HCT116 (cell line): ENCODE results near the gene BEST4. TPM values are rescaled to one million over a fixed set of nuclear protein-coding genes. Genes with fewer than 3 reads are reported as not detected.
A peak's percentile ranks its signal among the peaks of the same experiment; 100 is the strongest.

Experiments used
- ATAC-seq: fragments of 200-7000 bp; cut with Tn5 transposase; 2 replicates; pipeline ENCODE4 v1.9.1; 2020; ENCODE audit warnings: mild to moderate bottlenecking, moderate library complexity
- BruUV-seq: library from RNA; stranded (reverse); fragments of 400-500 nt; replicated peaks from 2 replicates; lab custom pipeline; 2021; lab: Mats Ljungman, UMichigan
- CTCF ChIA-PET: fragments of 300-600 bp; sonication (Branson Sonifier 250); formaldehyde crosslinking; loops from one replicate; lab custom pipeline; 2021; ENCODE audit warnings: antibody characterized with exemption; lab: Charles Lee
- POLR2A ChIA-PET: fragments of 300-600, 350-600 bp; sonication (Branson Sonifier 250); formaldehyde crosslinking; loops from one replicate; lab custom pipeline; 2021; ENCODE audit warnings: antibody characterized with exemption; lab: Charles Lee
- RAD21 ChIA-PET, 2 experiments: fragments of 300-600 bp; sonication (Branson Sonifier 250); formaldehyde crosslinking; loops; one replicate each; lab custom pipeline; 2023; ENCODE audit warnings: low total read pairs in 2 of 2; ENCODE audit not compliant: uncharacterized antibody in 2 of 2, unreplicated experiment in 2 of 2, low non-redundant PET in 1 of 2; lab: Charles Lee
- DNase-seq: peaks from one replicate; pipeline ENCODE4 v3.0.0-alpha.2; 2010; ENCODE audit warnings: low read depth, low spot score
- H2AFZ ChIP-seq: fragments of 200-600 bp; shearing (Covaris generic), sonication (generic); 2 replicates; pipeline ENCODE4 v1.6.1; 2017; ENCODE audit warnings: low read depth, mixed run types, mixed read lengths, antibody characterized with exemption, low read length; ENCODE audit not compliant: poor library complexity, severe bottlenecking
- H3K27ac ChIP-seq: 2 replicates; pipeline ENCODE4 v1.5.1; 2012; ENCODE audit warnings: low read depth, low read length
- H3K27me3 ChIP-seq: fragments of 200-600 bp; sonication (generic); 2 replicates; pipeline ENCODE4 v1.6.1; 2016; ENCODE audit warnings: mixed run types, low read length, mixed read lengths; ENCODE audit not compliant: insufficient read depth
- H3K36me3 ChIP-seq, 2 experiments: fragments of 200-500 bp in 1 of 2; fragments of 200-600 bp in 1 of 2; sonication (Bioruptor generic) in 1 of 2; sonication (generic) in 1 of 2; 2 replicates each; pipeline versions ENCODE4 v1.5.1 to v1.6.1; 2014 to 2016; ENCODE audit warnings: low read length in 2 of 2, inconsistent platforms in 1 of 2, mixed read lengths in 1 of 2, mixed run types in 1 of 2; ENCODE audit not compliant: insufficient read depth in 2 of 2, control insufficient read depth in 1 of 2
- H3K4me1 ChIP-seq, 2 experiments: fragments of 200-600 bp in 1 of 2; sonication (generic) in 1 of 2; 2 replicates each; pipeline versions ENCODE4 v1.5.1 to v1.6.1; 2012 to 2017; ENCODE audit warnings: low read length in 2 of 2, inconsistent platforms in 1 of 2, mild to moderate bottlenecking in 1 of 2, mixed read lengths in 1 of 2, mixed run types in 1 of 2, moderate library complexity in 1 of 2; ENCODE audit not compliant: insufficient read depth in 2 of 2, control insufficient read depth in 1 of 2
- H3K4me2 ChIP-seq: fragments of 200-600 bp; sonication (generic); 2 replicates; pipeline ENCODE4 v1.6.1; 2017; ENCODE audit warnings: mixed run types, low read length, mixed read lengths
- H3K4me3 ChIP-seq, 2 experiments: fragments of 200-600 bp in 1 of 2; sonication (generic) in 1 of 2; replicated peaks in 1 of 2; 2 replicates each; pipeline ENCODE4 v1.5.1; 2011 to 2016; ENCODE audit warnings: low read length in 2 of 2, control low read depth in 1 of 2, low read depth in 1 of 2, mild to moderate bottlenecking in 1 of 2, mixed read lengths in 1 of 2, mixed run types in 1 of 2
- H3K79me2 ChIP-seq: fragments of 200-600 bp; sonication (generic); 2 replicates; pipeline ENCODE4 v1.6.1; 2017; ENCODE audit warnings: mild to moderate bottlenecking, mixed run types, low read length, moderate library complexity, mixed read lengths; ENCODE audit not compliant: insufficient read depth
- H3K9ac ChIP-seq: fragments of 200-600 bp; sonication (generic); 2 replicates; pipeline ENCODE4 v1.6.1; 2016; ENCODE audit warnings: low read length, mixed read lengths
- H3K9me2 ChIP-seq: fragments of 200-600 bp; sonication (generic), shearing (Covaris generic); 2 replicates; pipeline ENCODE4 v1.6.1; 2017; ENCODE audit warnings: mixed run types, mild to moderate bottlenecking, moderate library complexity; ENCODE audit not compliant: insufficient read depth
- H3K9me3 ChIP-seq, 2 experiments: fragments of 200-500 bp in 1 of 2; fragments of 200-600 bp in 1 of 2; sonication (Bioruptor generic) in 1 of 2; sonication (generic) in 1 of 2; 2 replicates each; pipeline ENCODE4 v1.6.1; 2014 to 2017; ENCODE audit warnings: low read length in 2 of 2, mixed read lengths in 2 of 2, inconsistent platforms in 1 of 2, low read depth in 1 of 2, mild to moderate bottlenecking in 1 of 2, mixed run types in 1 of 2, moderate library complexity in 1 of 2; ENCODE audit not compliant: control insufficient read depth in 1 of 2, insufficient read depth in 1 of 2
- H4K20me1 ChIP-seq: fragments of 200-600 bp; sonication (generic), shearing (Covaris generic); 2 replicates; pipeline ENCODE4 v1.6.1; 2017; ENCODE audit warnings: mixed run types, mild to moderate bottlenecking, moderate library complexity; ENCODE audit not compliant: insufficient read depth
- ATF3 ChIP-seq: IDR thresholded peaks from 2 replicates; pipeline ENCODE4 v1.6.1; 2012
- EGR1 ChIP-seq: IDR thresholded peaks from 2 replicates; pipeline ENCODE4 v1.6.1; 2012; ENCODE audit warnings: low read depth
- EZH2 ChIP-seq: fragments of 200-600 bp; sonication (generic); IDR thresholded peaks from 2 replicates; pipeline ENCODE4 v1.6.1; 2017; ENCODE audit warnings: antibody characterized with exemption, mixed run types
- EZH2phosphoT487 ChIP-seq: fragments of 200-600 bp; IDR thresholded peaks from 2 replicates; pipeline ENCODE4 v1.6.1; 2018; ENCODE audit warnings: antibody characterized with exemption, borderline replicate concordance
- FOSL1 ChIP-seq: IDR thresholded peaks from 2 replicates; pipeline ENCODE4 v1.6.1; 2012; ENCODE audit warnings: low read depth
- JUND ChIP-seq: IDR thresholded peaks from 2 replicates; pipeline ENCODE4 v1.6.1; 2012
- POLR2AphosphoS5 ChIP-seq: IDR thresholded peaks from 2 replicates; pipeline ENCODE4 v1.6.1; 2011; ENCODE audit warnings: mild to moderate bottlenecking, low read depth, low read length, moderate library complexity
- RAD21 ChIP-seq: IDR thresholded peaks from 2 replicates; pipeline ENCODE4 v1.6.1; 2012; ENCODE audit warnings: low read depth, mild to moderate bottlenecking
- SIN3A ChIP-seq: IDR thresholded peaks from 2 replicates; pipeline ENCODE4 v1.6.1; 2012; ENCODE audit warnings: low read depth
- SP1 ChIP-seq: IDR thresholded peaks from 2 replicates; pipeline ENCODE4 v1.6.1; 2012; ENCODE audit warnings: low read depth
- SRF ChIP-seq: IDR thresholded peaks from 2 replicates; pipeline ENCODE4 v1.6.1; 2012; ENCODE audit warnings: low read depth
- YY1 ChIP-seq: IDR thresholded peaks from 2 replicates; pipeline ENCODE4 v1.6.1; 2011; ENCODE audit warnings: low read length, low read depth, moderate library complexity, mild to moderate bottlenecking; ENCODE audit not compliant: insufficient replicate concordance; ENCODE audit errors: extremely low read depth
- ZBTB33 ChIP-seq: IDR thresholded peaks from 2 replicates; pipeline ENCODE4 v1.6.1; 2011; ENCODE audit warnings: mild to moderate bottlenecking, low read length, moderate library complexity; ENCODE audit not compliant: insufficient replicate concordance; ENCODE audit errors: extremely low read depth
- ZFX ChIP-seq: fragments of 450-650 bp; IDR thresholded peaks from 2 replicates; pipeline ENCODE4 v1.6.1; 2017
- ZNF274 ChIP-seq: fragments of 200-500 bp; sonication (Bioruptor generic); IDR thresholded peaks from 2 replicates; pipeline ENCODE4 v1.6.1; 2014; ENCODE audit warnings: mild to moderate bottlenecking, low read depth, low read length, inconsistent platforms
- intact Hi-C: fragments of 100-400 bp; cut with micrococcal nuclease; formaldehyde crosslinking; loops from 2 replicates; pipeline ENCODE4 v1.10.0; 2022
- total RNA-seq: library from RNA; stranded (reverse); gene quantifications from one replicate; pipeline ENCODE4 v1.2.1, GENCODE V29; 2021; ENCODE audit not compliant: unreplicated experiment
- TF ChIP-seq, protein P1 (sequence below), 3 experiments: fragments of 200-600 bp in 1 of 3; sonication (generic) in 1 of 3; IDR thresholded peaks in 2 of 3; conservative IDR thresholded peaks in 1 of 3; 2 replicates each; pipeline ENCODE4 v1.5.1; 2012 to 2017; ENCODE audit warnings: low read depth in 2 of 3, low read length in 2 of 3, antibody characterized with exemption in 1 of 3, borderline replicate concordance in 1 of 3, control low read depth in 1 of 3, mild to moderate bottlenecking in 1 of 3, mixed read lengths in 1 of 3, mixed run types in 1 of 3, moderate library complexity in 1 of 3; ENCODE audit not compliant: insufficient read depth in 1 of 3

The BEST4 gene
- total RNA-seq, 1 experiment from 2014 or later, result 0.52 TPM

DNA sequence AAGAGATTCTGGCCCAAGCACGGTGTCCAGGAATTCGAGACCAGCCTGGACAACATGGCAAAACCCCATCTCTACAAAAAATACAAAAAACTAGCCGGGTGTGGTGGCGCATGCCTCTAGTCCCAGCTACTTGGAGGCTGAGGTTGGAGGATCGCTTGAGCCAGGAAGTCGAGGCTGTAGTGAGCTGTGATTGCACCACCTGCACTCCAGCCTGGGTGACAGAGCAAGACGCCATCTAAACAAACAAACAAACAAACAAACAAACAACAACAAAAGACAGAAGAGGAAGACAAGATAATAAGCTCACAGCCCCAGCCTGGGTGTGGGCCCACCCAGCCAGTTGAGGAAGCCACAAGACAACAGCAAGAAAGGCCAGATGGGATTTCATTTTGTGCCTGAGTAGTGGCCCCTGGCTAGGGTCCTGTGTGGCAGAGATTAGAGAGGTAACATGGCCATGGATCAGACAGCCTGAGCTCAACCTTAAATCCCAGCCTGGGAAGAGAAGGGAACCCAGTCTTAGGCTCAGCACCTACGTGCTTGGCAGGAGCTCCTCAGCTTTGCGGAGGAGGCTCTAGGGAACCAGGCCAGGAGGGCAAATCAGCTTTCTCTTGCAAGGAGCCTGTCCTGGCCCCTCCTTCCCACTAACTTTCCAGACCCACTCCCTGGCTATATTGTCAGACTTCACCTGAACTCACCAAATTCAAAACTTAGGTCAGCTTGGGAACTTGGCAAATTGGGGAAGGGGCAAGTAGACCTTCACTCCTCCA, 4.9 kb upstream of the BEST4 start:
- DNase-seq, result no peak
- no peak overlapping the region for H2AFZ ChIP-seq
- peaks cover 14 to 31% of the 10 kb centered on the region in 2 experiments; a peak in 3 of 4 replicates for H3K4me1 ChIP-seq

More for the DNA sequence above, 4.9 kb upstream of the BEST4 start:
- no peak for ATAC-seq
- Histone ChIP-seq H3K36me3 (no peaks in the 10 kb centered on the region), H4K20me1 (no peaks in the 10 kb centered on the region), H3K27me3 (no peaks in the 10 kb centered on the region), H3K4me3 (peak overlapping the region in 1 of 2 experiments; percentile 8; a peak in 1 of 4 replicates), H3K79me2 (no peaks in the 10 kb centered on the region), H3K27ac (peak overlapping the region; percentile 58), H3K4me2 (peak overlapping the region; percentile 69), H3K9me3 (no peaks in the 10 kb centered on the region), H3K9me2 (no peaks in the 10 kb centered on the region), H3K9ac (peak overlapping the region; percentile 42)
- TF ChIP-seq SIN3A, result no peak
- TF ChIP-seq EGR1, result no peak
- TF ChIP-seq, protein P1, sequence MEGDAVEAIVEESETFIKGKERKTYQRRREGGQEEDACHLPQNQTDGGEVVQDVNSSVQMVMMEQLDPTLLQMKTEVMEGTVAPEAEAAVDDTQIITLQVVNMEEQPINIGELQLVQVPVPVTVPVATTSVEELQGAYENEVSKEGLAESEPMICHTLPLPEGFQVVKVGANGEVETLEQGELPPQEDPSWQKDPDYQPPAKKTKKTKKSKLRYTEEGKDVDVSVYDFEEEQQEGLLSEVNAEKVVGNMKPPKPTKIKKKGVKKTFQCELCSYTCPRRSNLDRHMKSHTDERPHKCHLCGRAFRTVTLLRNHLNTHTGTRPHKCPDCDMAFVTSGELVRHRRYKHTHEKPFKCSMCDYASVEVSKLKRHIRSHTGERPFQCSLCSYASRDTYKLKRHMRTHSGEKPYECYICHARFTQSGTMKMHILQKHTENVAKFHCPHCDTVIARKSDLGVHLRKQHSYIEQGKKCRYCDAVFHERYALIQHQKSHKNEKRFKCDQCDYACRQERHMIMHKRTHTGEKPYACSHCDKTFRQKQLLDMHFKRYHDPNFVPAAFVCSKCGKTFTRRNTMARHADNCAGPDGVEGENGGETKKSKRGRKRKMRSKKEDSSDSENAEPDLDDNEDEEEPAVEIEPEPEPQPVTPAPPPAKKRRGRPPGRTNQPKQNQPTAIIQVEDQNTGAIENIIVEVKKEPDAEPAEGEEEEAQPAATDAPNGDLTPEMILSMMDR (IDR thresholded peaks at IDR 0.05 in 2 of 3, conservative IDR thresholded peaks at IDR 0.05 in 1 of 3; ENCODE audit: borderline replicate concordance in 1 of 3, insufficient read depth in 1 of 3, low read depth in 2 of 3, low read length in 2 of 3), result no peak
- TF ChIP-seq ZFX, result no peak
- TF ChIP-seq ZNF274, result no peak
- no peak for TF ChIP-seq ATF3
- no peak for TF ChIP-seq EZH2phosphoT487
- no peak for TF ChIP-seq FOSL1
- TF ChIP-seq EZH2, result no peak
- no peak for TF ChIP-seq POLR2AphosphoS5
- no peak for TF ChIP-seq SRF
- TF ChIP-seq SP1, result no peak
- no peak for TF ChIP-seq YY1
- no peak for TF ChIP-seq ZBTB33
- no peak for TF ChIP-seq JUND
- TF ChIP-seq RAD21, result no peak
- RAD21 ChIA-PET, result interaction anchor here (0.7 to 1.3 kb wide), 4 partner anchors 12 to 219 kb away, joined by 3 to 4 read pairs (median 4); partner anchors contain the start of gene UROD (in 1 of the 2)
- CTCF ChIA-PET, result interaction anchor here (1.0 to 2.2 kb wide), 5 partner anchors 12 to 510 kb away, joined by 4 to 16 read pairs (median 6); partner anchors contain the start of genes BTBD19, HECTD3, RNU5D-1 and UROD
- POLR2A ChIA-PET, result interaction anchor here (0.7 to 2.9 kb wide), 13 partner anchors 10 to 219 kb away, joined by 3 to 51 read pairs (median 6); partner anchors contain the start of genes BTBD19, DYNLT4, HECTD3 and RNU5D-1
- intact Hi-C loops, result loop anchor here (2.0 to 5.0 kb wide), 3 partner anchors 218 to 699 kb away; partner anchors contain the start of genes HECTD3 and TESK2
- TSS peak; percentile 92 for BruUV-seq
